ENCODE data around the gene TRIM71.

- no peak for TF ChIP-seq CTCF (conservative IDR thresholded peaks at IDR 0.05; ENCODE audit: low read length)
- no peak for TF ChIP-seq EZH2phosphoT487 (IDR thresholded peaks at IDR 0.05; ENCODE audit: borderline replicate concordance)
Measured at GRCh38 chr3:32856901-32857507, 39.2 kb downstream of the TRIM71 start.
